ENCODE results near the gene RPL7A. TPM values are rescaled to one million over a fixed set of nuclear protein-coding genes. Genes with fewer than 3 reads are reported as not detected.

RPL7A gene
- total RNA-seq, 1 experiment from 2014 or later, result 2,381 TPM

DNA sequence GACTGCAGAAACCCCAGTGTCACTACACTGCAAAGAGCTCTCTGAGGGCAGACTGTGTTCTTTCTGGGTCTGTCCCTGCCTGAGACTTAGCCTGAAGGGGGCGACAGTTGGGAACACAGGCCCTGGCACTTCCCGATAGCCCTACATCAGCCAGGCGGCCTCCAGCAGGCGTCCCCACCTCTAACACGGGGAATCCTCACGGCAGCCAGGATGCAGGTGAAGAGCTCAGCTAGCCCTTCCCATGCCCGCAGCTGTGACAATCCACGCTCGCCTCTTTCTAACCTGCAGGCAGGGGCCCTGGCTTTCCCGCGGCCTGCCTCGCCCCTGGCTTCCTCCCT lies 6.0 kb upstream of the RPL7A start:
- DNase-seq (ENCODE audit: low read depth, low spot score), result no peak
- in situ Hi-C loops (cut with HindIII; ENCODE audit: low pct_unique_long_range_greater_than_20kb, low sequenced_read_pairs), result no loop called here

DNA sequence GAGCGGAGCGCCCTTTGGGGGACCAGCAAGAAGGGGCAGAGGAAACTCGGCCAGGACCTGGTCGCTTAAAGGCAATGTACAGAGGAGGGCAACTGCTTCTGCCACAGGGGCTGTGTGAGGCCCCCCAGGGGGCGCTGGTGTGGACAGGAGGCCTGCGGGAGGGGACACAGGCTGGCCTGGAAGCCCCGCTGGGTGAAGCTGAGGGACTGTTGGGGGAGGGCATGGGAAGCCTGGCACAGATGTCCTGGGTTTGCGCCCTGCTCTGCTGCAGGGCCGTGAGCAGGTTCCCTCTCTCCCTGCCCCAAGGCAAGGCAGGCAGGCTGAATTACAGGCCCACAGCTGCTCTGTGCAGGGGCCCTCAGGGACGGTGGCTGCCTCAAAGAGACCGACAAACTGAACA lies 5.4 kb upstream of the RPL7A start:
- DNase-seq (ENCODE audit: low read depth, low spot score), result no peak
- in situ Hi-C loops (cut with HindIII; ENCODE audit: low pct_unique_long_range_greater_than_20kb, low sequenced_read_pairs), result no loop called here

DNA sequence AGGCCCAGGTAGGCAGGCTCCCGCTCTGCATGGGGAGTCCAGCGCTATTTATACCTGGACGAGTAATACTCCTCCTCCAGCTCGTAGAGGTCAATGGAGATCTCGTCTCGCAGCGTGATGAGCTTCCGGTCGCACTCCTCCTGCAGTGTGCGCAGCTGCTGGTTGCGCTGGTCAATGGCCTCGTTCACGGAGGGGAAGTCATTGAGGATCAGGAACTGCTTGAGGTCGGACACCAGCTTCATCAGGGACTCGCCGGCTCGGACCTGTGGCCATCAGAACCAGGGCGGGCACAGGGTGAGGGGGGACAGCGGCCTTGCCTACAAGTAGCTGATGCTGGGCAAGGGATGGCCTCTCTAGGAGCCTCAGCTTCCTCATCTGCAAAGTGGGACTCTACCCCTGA lies 3.9 kb upstream of the RPL7A start:
- in situ Hi-C loops (cut with HindIII; ENCODE audit: low pct_unique_long_range_greater_than_20kb, low sequenced_read_pairs), result no loop called here
- DNase-seq (ENCODE audit: low read depth, low spot score), result no peak

DNA sequence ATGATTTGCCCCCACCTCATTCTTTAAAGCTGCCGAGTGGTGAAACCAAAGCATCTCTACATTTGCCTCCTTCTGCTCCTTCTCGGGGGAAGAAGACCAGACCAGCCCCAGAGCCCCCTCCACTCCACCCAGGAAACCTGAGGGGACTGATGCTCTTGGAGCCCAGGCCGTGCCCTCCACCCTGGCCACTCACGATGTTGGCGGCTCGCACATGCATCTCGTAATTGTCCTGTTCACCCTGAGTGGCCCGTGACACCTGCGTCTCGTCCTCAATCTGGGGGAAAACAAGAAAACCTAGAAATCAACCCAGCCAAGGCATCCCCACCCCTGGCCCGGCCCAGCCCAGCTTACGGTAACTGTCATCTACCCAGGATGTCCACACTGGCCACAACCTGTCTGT lies 3.0 kb upstream of the RPL7A start:
- in situ Hi-C loops (cut with HindIII; ENCODE audit: low pct_unique_long_range_greater_than_20kb, low sequenced_read_pairs), result no loop called here
- DNase-seq (ENCODE audit: low read depth, low spot score), result no peak

DNA sequence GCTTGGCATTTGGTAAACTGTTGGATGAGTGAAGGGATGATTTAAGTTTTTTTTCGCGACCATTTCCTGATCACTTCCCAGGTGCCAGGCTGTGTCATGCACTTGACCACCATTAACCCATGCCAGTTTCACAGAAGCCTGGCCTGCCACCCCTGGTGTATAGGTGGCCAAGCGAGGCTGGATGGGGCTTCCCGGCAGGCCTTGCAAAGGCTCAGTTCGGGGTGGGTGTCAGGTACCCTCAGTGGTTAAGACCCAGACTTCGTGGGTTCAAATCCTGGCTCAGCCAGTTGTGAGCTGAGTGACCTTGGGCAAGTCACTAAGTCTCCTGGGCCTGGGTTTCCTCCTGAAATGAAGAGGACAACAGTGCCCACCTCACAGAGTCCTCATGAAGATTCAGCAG lies 2.4 kb upstream of the RPL7A start:
- no peak for DNase-seq (ENCODE audit: low read depth, low spot score)

DNA sequence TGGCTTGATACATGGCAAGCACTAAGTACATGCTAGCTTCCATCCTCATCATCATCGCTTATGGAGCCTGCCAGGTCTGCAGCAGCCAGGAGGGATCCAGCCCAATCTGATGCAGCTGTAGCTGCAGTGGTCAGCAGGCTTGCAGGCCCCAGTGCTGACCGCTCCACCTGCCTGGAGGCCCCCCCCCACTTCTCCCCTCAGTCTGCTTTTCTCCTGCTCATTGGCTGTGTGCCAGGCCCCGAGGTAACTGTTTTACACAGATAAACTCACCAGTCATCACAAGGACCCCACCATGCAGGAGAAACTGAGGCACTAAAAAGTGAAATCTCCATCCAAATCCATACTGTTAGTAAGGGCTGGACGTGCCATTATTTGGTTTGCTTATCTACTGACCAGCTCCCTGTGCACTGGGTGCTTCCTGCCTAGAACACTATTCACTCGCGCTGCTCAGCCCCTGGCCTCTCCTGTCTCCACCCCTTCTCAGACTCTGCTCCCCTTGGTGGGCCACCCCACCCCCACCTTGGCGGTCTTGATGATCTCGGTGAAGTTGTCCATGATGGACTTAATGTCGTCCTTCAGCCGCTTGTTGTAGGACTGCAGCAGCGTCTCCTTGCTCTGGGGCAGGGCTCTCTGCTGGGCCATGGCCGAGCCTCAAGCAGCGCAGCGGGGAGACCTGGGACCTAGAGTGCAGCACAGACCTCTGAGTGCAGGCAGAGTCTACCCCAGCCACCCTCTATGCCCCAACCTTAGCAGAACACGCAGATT lies 1.8 kb upstream of the RPL7A start:
- in situ Hi-C loops (cut with HindIII; ENCODE audit: low pct_unique_long_range_greater_than_20kb, low sequenced_read_pairs), result no loop called here
- DNase-seq (ENCODE audit: low read depth, low spot score), result no peak

More for the DNA sequence above, 2.4 kb upstream of the RPL7A start:
- in situ Hi-C loops (cut with HindIII; ENCODE audit: low pct_unique_long_range_greater_than_20kb, low sequenced_read_pairs), result no loop called here

- in situ Hi-C loops (cut with HindIII; ENCODE audit: low pct_unique_long_range_greater_than_20kb, low sequenced_read_pairs), result no loop called here
- DNase-seq (ENCODE audit: low read depth, low spot score), result peak; percentile 22
Observed at GRCh38 chr9:133347515-133347984, 468 bp upstream of the RPL7A start.

- in situ Hi-C loops (cut with HindIII; ENCODE audit: low pct_unique_long_range_greater_than_20kb, low sequenced_read_pairs), result no loop called here
- DNase-seq (ENCODE audit: low read depth, low spot score), result no peak
Observed at GRCh38 chr9:133348718-133349573, 928 bp downstream of the RPL7A start.

GRCh38 chr9:133349965-133350616 lies 2.1 kb downstream of the RPL7A start:
- in situ Hi-C loops (cut with HindIII; ENCODE audit: low pct_unique_long_range_greater_than_20kb, low sequenced_read_pairs), result no loop called here
- DNase-seq (ENCODE audit: low read depth, low spot score), result no peak

DNA sequence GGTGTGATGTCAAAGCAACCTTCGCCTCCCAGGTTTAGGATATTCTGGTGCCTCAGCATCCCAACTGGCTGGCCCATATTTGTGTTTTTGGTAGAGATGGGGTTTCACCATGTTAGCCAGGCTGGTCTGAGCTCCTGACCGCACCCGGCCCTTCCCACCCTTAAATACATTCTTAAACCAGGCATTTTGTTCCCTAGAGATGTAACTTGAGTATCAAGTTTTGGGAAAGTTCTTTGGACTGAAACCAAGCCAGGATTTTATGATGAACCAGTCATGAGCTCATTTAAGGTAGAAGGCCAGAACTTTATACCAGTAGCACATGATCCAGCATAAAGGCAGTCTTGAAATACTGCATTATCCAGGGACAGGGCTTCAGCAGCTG lies 3.5 kb downstream of the RPL7A start:
- in situ Hi-C loops (cut with HindIII; ENCODE audit: low pct_unique_long_range_greater_than_20kb, low sequenced_read_pairs), result no loop called here
- DNase-seq (ENCODE audit: low read depth, low spot score), result no peak

DNA sequence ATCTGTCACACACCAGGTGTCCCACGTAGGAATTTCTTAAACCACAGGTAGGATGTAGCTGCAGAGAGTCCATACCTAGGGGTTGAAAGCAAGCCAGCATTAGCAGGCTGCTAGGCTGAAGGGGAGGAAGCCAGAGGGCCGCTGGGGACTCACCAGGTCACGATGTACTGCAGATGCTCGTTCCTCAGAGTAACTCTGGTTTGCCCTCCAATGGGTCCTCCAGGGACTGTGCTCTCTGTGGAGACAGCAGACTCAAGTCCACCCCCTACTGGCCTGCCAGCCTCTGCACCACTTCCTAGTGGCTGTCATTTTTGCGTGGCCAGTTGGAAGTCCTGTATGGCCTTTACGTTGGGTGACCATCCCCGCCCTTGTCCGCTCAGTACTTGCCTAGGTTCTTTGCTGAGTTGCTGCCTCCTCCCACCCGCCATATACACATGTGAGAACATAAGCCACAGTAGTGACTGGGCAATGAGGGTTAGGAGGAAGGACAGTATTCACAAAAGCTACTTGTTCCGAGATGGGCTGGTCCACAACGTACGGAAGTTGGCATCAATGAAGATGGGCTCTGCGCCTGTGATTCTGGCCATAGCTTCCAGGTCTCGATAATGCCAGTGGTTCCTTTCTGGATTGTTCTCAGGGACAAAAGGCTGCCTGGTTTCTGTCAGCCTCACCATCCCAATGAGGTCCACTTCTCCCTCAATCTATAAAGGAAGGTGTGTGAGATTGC lies 4.1 kb downstream of the RPL7A start:
- DNase-seq (ENCODE audit: low read depth, low spot score), result peak; percentile 91
- in situ Hi-C loops (cut with HindIII; ENCODE audit: low pct_unique_long_range_greater_than_20kb, low sequenced_read_pairs), result no loop called here

GRCh38 chr9:133352635-133353340 lies 4.8 kb downstream of the RPL7A start:
- no peak for DNase-seq (ENCODE audit: low read depth, low spot score)
- in situ Hi-C loops (cut with HindIII; ENCODE audit: low pct_unique_long_range_greater_than_20kb, low sequenced_read_pairs), result no loop called here

DNA sequence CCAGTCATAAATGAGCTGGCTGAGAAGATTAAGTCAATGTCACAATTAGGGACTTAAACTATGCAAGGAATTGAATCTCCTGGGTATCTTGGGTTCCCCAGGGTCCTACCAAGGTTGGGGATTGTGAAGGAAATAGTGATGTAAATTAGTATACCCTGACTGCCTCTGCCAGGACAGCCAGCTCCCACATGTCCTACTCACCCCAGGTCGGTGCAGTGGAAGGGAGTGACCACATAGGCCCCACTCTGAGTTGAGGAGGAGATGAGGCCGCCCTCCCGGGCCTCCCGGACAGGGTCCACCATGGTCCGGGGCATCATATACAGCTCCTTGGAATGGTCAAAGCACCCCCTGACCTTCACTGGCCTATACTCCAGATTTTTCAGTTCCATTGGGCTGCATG lies 5.5 kb downstream of the RPL7A start:
- no peak for DNase-seq (ENCODE audit: low read depth, low spot score)
- in situ Hi-C loops (cut with HindIII; ENCODE audit: low pct_unique_long_range_greater_than_20kb, low sequenced_read_pairs), result no loop called here

DNA sequence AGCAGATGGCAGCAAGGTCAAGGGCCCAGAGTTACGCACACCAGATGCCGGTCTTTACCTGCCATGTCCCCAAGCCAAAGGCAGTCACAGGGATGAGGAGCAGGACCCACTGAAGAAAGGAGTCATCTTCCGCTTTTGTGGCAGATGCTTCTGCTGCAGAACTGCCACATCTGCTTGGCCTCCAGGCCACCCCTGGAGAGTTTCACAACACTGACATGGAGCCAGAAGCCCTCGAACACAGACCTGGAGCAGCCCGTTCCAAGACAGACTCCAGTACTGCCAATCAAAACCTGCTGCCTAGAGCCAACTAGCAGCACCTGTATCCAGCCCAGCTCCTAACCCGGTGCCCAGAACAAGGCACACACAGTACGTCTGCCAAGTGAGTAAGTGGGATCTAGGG lies 6.7 kb downstream of the RPL7A start:
- DNase-seq (ENCODE audit: low read depth, low spot score), result no peak
- in situ Hi-C loops (cut with HindIII; ENCODE audit: low pct_unique_long_range_greater_than_20kb, low sequenced_read_pairs), result no loop called here

DNA sequence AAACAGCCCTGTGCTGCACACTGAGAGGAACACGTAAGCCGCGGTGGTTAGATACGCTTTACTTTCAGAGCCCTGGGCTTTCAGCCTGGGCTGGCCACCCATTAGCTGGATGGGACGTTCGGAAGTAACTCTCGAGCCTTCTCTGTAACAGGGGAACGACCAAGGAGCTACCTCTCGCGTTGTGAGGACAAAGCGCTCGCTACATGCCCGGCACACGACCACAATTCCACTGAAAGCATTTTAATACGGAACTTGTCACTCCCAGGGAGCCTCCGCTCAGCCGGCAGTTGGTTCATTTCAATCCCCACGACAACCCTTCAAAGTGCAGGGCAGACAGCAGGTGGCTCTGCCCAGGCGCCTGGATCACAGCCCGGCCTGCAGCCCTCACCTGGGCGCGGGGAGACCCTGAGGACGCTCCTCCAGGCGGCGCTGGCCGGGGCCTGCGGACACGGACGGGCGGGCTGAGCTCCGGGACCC lies 7.9 kb downstream of the RPL7A start:
- DNase-seq (ENCODE audit: low read depth, low spot score), result no peak
- in situ Hi-C loops (cut with HindIII; ENCODE audit: low pct_unique_long_range_greater_than_20kb, low sequenced_read_pairs), result no loop called here

- peak; percentile 83 for DNase-seq (ENCODE audit: low read depth, low spot score)
- in situ Hi-C loops (cut with HindIII; ENCODE audit: low pct_unique_long_range_greater_than_20kb, low sequenced_read_pairs), result no loop called here
Observed at GRCh38 chr9:133356391-133357091, 8.5 kb downstream of the RPL7A start, which contains the start of the genes SURF1 and SURF2. Gene SURF1 (minus strand): TSS chr9:133356487. CDS start chr9:133356453, 34 bp downstream. Gene SURF2 (plus strand): TSS chr9:133356550. CDS start chr9:133356593, 43 bp downstream.
